M059J (cell line): ENCODE measurements around the gene CMIP. TPM values are rescaled to one million over a fixed set of nuclear protein-coding genes. Genes with fewer than 3 reads are reported as not detected.

ENCODE experiments used
- DNase-seq: peaks from one replicate; pipeline ENCODE4 v3.0.0-alpha.2; 2012; ENCODE audit warnings: low read depth
- total RNA-seq: library from RNA; depleted of rRNA; stranded (reverse); fragments of >200 nt; shearing (Covaris generic); gene quantifications from 2 replicates; pipeline ENCODE4 v1.2.3, GENCODE V29; 2014

CMIP gene
- total RNA-seq, 1 experiment from 2014 or later = 15.8 TPM

GRCh38 chr16:81618661-81619060 is 174.1 kb downstream of the CMIP start:
- no peak for DNase-seq

- DNase-seq = no peak
These were observed 175.4 kb downstream of the CMIP start for GRCh38 chr16:81620029-81620428.

GRCh38 chr16:81620796-81621195 is 176.2 kb downstream of the CMIP start:
- no peak for DNase-seq

GRCh38 chr16:81621496-81621895 is 176.9 kb downstream of the CMIP start:
- no peak for DNase-seq

GRCh38 chr16:81623365-81624102 is 178.9 kb downstream of the CMIP start:
- DNase-seq = peak; percentile 60

- DNase-seq = no peak
These were observed 179.8 kb downstream of the CMIP start for GRCh38 chr16:81624403-81624759.

GRCh38 chr16:81624760-81625543 is 180.3 kb downstream of the CMIP start:
- peak; percentile 78 for DNase-seq

- peak; percentile 89 for DNase-seq
These were observed 181.0 kb downstream of the CMIP start for GRCh38 chr16:81625544-81626153.

- peak; percentile 69 for DNase-seq
These were observed 181.6 kb downstream of the CMIP start for GRCh38 chr16:81626181-81626674.

- peak; percentile 26 for DNase-seq
These were observed 182.4 kb downstream of the CMIP start for GRCh38 chr16:81627024-81627423.

- DNase-seq = no peak
These were observed 183.2 kb downstream of the CMIP start for GRCh38 chr16:81627729-81628244.

- DNase-seq = no peak
These were observed 184.6 kb downstream of the CMIP start for GRCh38 chr16:81629034-81629802.

GRCh38 chr16:81629896-81630634 is 185.5 kb downstream of the CMIP start:
- no peak for DNase-seq

- DNase-seq = no peak
These were observed 186.0 kb downstream of the CMIP start for GRCh38 chr16:81630635-81631031.

GRCh38 chr16:81632392-81633146 is 188.0 kb downstream of the CMIP start:
- DNase-seq = peak; percentile 97

GRCh38 chr16:81633147-81633619 is 188.6 kb downstream of the CMIP start:
- no peak for DNase-seq

GRCh38 chr16:81633680-81634379 is 189.2 kb downstream of the CMIP start:
- DNase-seq = no peak

GRCh38 chr16:81634380-81635062 is 189.9 kb downstream of the CMIP start:
- no peak for DNase-seq
